Stimulated activated CD4-positive, alpha-beta T cell treated with anti-CD3 and anti-CD28 coated beads, Interleukin-4, amount 100 ng/mL, for 4 hours (primary cell): Measurements from ENCODE around the gene PLK4.
"Not testable (repeated sequence)": the region's sequence is repeated elsewhere in the genome, so short reads cannot be mapped to it uniquely, and the experiment has no call there.

Experiments
- DNase-seq, 2 experiments: peaks; one replicate each; pipeline ENCODE4 v3.0.0-alpha.2; 2020

PLK4 gene

GRCh38 chr4:127916512-127916911 is 35.8 kb downstream of the PLK4 start:
- DNase-seq = no peak

GRCh38 chr4:127917151-127917550 is 36.5 kb downstream of the PLK4 start:
- DNase-seq = no peak

GRCh38 chr4:127920521-127920920 is 39.8 kb downstream of the PLK4 start:
- no peak for DNase-seq

GRCh38 chr4:127922226-127922625 is 41.5 kb downstream of the PLK4 start:
- no peak for DNase-seq

- not testable (repeated sequence) for DNase-seq
Observed at GRCh38 chr4:127925720-127926119, 45.0 kb downstream of the PLK4 start.

GRCh38 chr4:127930175-127930574 is 49.5 kb downstream of the PLK4 start:
- DNase-seq = no peak

GRCh38 chr4:127931836-127932235 is 51.1 kb downstream of the PLK4 start:
- DNase-seq = not testable (repeated sequence)

- DNase-seq = no peak
Observed at GRCh38 chr4:127936974-127937373, 56.3 kb downstream of the PLK4 start.
